ENCODE data around the gene CD68.

Gene CD68

GRCh38 chr17:7614425-7615264 lies 35.2 kb downstream of the CD68 start, which contains the start of gene FXR2:
Gene FXR2, minus strand, starts transcription at chr17:7614897. Its CDS starts 365 bp downstream, at chr17:7614532.
- Histone ChIP-seq H3K27me3 (replicated peaks; ENCODE audit: insufficient read depth, low read length) (no peaks in the 10 kb centered on the region), H3K4me1 (ENCODE audit: low read length) (0 out of 2 replicates have a peak, but pooled peaks cover 7% of the 10 kb centered on the region), H4K20me1 (ENCODE audit: insufficient read depth, low read length) (no peaks in the 10 kb centered on the region), H3K4me3 (ENCODE audit: low read length) (peak within 1 kb of the TSS; percentile 76), H2AFZ (ENCODE audit: low read length) (peak within 1 kb of the TSS; percentile 66; the same call in 1 of the 2 replicates), H3F3A (ENCODE audit: insufficient read depth, low read length) (no peaks in the 10 kb centered on the region), H3K27ac (ENCODE audit: low read length) (peak within 1 kb of the TSS; percentile 69; the same call in 1 of the 2 replicates), H3K9me2 (replicated peaks; ENCODE audit: insufficient read depth, low read length) (no peaks in the 10 kb centered on the region), H3K9ac (ENCODE audit: low read length) (peak within 1 kb of the TSS; percentile 63), H3K9me3 (replicated peaks; ENCODE audit: insufficient read depth, low read length) (no peaks in the 10 kb centered on the region), H3K4me2 (ENCODE audit: low read depth, low read length) (peak within 1 kb of the TSS; percentile 81), H3K36me3 (replicated peaks; ENCODE audit: insufficient read depth, low read length) (no peaks in the 10 kb centered on the region), H3K79me2 (ENCODE audit: low read length) (peaks cover 42% of the 10 kb centered on the region)
- TF ChIP-seq, protein P1, sequence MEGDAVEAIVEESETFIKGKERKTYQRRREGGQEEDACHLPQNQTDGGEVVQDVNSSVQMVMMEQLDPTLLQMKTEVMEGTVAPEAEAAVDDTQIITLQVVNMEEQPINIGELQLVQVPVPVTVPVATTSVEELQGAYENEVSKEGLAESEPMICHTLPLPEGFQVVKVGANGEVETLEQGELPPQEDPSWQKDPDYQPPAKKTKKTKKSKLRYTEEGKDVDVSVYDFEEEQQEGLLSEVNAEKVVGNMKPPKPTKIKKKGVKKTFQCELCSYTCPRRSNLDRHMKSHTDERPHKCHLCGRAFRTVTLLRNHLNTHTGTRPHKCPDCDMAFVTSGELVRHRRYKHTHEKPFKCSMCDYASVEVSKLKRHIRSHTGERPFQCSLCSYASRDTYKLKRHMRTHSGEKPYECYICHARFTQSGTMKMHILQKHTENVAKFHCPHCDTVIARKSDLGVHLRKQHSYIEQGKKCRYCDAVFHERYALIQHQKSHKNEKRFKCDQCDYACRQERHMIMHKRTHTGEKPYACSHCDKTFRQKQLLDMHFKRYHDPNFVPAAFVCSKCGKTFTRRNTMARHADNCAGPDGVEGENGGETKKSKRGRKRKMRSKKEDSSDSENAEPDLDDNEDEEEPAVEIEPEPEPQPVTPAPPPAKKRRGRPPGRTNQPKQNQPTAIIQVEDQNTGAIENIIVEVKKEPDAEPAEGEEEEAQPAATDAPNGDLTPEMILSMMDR (IDR thresholded peaks at IDR 0.05; ENCODE audit: low read length) = peak; percentile 49
- TF ChIP-seq EZH2 (optimal IDR thresholded peaks at IDR 0.05; ENCODE audit: low read depth, low read length) = no peak
- peak; percentile 99 for DNase-seq

GRCh38 chr17:7615265-7615747 lies 35.9 kb downstream of the CD68 start:
- H3K79me2 ChIP-seq (ENCODE audit: low read length) = peaks cover 39% of the 10 kb centered on the region
- H3K9me3 ChIP-seq (replicated peaks; ENCODE audit: insufficient read depth, low read length) = no peaks in the 10 kb centered on the region
- H4K20me1 ChIP-seq (ENCODE audit: insufficient read depth, low read length) = no peaks in the 10 kb centered on the region
- H2AFZ ChIP-seq (ENCODE audit: low read length) = peak overlapping the region; percentile 66; the same call in 1 of the 2 replicates
- peak overlapping the region; percentile 63; the same call in 1 of the 2 replicates for H3K9ac ChIP-seq (ENCODE audit: low read length)
- 0 out of 2 replicates have a peak, but pooled peaks cover 7% of the 10 kb centered on the region for H3K4me1 ChIP-seq (ENCODE audit: low read length)
- TF ChIP-seq EZH2 (optimal IDR thresholded peaks at IDR 0.05; ENCODE audit: low read depth, low read length) = no peak
- TF ChIP-seq, protein P1 (IDR thresholded peaks at IDR 0.05; ENCODE audit: low read length) = no peak
- no peak for TF ChIP-seq EZH2phosphoT487 (IDR thresholded peaks at IDR 0.05; ENCODE audit: low read length)
- H3K27ac ChIP-seq (ENCODE audit: low read length) = peak overlapping the region; percentile 69; the same call in 1 of the 2 replicates
- no peak for DNase-seq
- H3K36me3 ChIP-seq (replicated peaks; ENCODE audit: insufficient read depth, low read length) = no peaks in the 10 kb centered on the region
- no peaks in the 10 kb centered on the region for H3F3A ChIP-seq (ENCODE audit: insufficient read depth, low read length)
- peak overlapping the region; percentile 73 for H3K4me2 ChIP-seq (ENCODE audit: low read depth, low read length)
- no peaks in the 10 kb centered on the region for H3K27me3 ChIP-seq (replicated peaks; ENCODE audit: insufficient read depth, low read length)
- no peaks in the 10 kb centered on the region for H3K9me2 ChIP-seq (replicated peaks; ENCODE audit: insufficient read depth, low read length)
- H3K4me3 ChIP-seq (ENCODE audit: low read length) = peak overlapping the region; percentile 60

- Histone ChIP-seq H3K9me2 (replicated peaks; ENCODE audit: insufficient read depth, low read length) (no peaks in the 10 kb centered on the region), H3K9ac (ENCODE audit: low read length) (no peak overlapping the region), H3K4me1 (ENCODE audit: low read length) (0 out of 2 replicates have a peak, but pooled peaks cover under 1% of the 10 kb centered on the region), H4K20me1 (ENCODE audit: insufficient read depth, low read length) (no peaks in the 10 kb centered on the region), H3K9me3 (replicated peaks; ENCODE audit: insufficient read depth, low read length) (no peaks in the 10 kb centered on the region), H2AFZ (ENCODE audit: low read length) (no peak overlapping the region), H3K36me3 (replicated peaks; ENCODE audit: insufficient read depth, low read length) (no peaks in the 10 kb centered on the region), H3K27me3 (replicated peaks; ENCODE audit: insufficient read depth, low read length) (no peaks in the 10 kb centered on the region), H3K4me2 (ENCODE audit: low read depth, low read length) (no peak overlapping the region), H3F3A (ENCODE audit: insufficient read depth, low read length) (no peaks in the 10 kb centered on the region), H3K4me3 (ENCODE audit: low read length) (no peak overlapping the region), H3K79me2 (ENCODE audit: low read length) (peaks cover 7% of the 10 kb centered on the region), H3K27ac (ENCODE audit: low read length) (no peak overlapping the region)
- no peak for DNase-seq
- TF ChIP-seq, protein P1 (IDR thresholded peaks at IDR 0.05; ENCODE audit: low read length) = no peak
Measured at GRCh38 chr17:7618608-7619007, 39.2 kb downstream of the CD68 start.
